GM18502 (cell line): ENCODE measurements around the gene IL27RA.

Experiments used
- ATAC-seq: cut with Tn5 transposase; IDR thresholded peaks from one replicate; pipeline ENCODE4 v1.9.1; 2021; ENCODE audit warnings: mild to moderate bottlenecking; ENCODE audit not compliant: unreplicated experiment, poor library complexity

IL27RA gene

DNA sequence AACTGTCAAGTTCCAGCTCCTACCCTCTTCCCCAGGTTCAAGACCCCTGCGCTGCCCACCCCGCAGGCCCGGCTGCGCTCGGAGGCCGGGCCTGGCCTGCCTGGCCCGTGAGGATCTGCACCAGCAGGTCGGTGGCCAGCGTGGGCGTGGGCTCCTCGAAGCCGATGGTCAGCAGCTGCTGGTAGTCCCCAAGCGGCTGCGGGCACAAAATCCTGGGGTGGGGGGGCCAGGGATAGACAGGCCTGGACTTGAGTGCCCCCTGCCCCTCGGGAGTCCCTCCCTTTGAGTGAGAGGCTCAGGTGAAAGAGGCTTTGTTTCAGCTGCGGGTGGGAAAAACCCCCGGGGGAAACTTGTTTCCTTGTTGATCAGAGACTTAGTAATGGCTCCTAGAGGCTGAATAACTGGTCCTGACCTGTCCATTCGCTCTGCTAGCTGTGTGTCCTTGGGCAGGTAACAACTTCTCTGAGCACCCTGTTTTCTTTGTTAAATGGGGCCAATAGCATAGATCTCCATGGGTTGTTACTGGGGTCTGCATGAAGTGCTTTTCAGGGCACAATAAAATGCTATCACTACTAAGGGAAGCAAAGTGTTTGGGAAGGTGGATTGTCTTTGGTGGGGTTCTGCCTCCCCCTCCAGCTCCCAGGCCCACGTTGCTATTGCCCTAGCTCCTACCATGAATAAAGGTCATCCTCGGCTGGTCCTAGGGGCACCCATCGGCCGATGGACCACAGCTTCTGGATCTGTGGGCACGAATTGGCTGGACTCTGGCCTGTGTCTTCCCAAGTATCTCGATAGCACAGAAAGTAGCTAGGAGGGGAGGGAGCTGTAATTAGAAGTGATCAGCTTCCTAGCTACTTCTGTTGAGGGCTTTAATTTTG, 50.5 kb downstream of the IL27RA start:
- peak; percentile 5 for ATAC-seq

GRCh38 chr19:14082675-14082960, 51.1 kb downstream of the IL27RA start:
- no peak for ATAC-seq

- no peak for ATAC-seq
These were observed 53.9 kb downstream of the IL27RA start, which contains the start of gene C19orf67 for GRCh38 chr19:14085309-14085995. Gene C19orf67, minus strand, starts transcription at chr19:14085783. Its CDS starts 156 bp downstream, at chr19:14085627.

- ATAC-seq = no peak
These were observed 54.5 kb downstream of the IL27RA start for GRCh38 chr19:14086098-14086497.

- no peak for ATAC-seq
These were observed 57.3 kb downstream of the IL27RA start for GRCh38 chr19:14088634-14089411.

DNA sequence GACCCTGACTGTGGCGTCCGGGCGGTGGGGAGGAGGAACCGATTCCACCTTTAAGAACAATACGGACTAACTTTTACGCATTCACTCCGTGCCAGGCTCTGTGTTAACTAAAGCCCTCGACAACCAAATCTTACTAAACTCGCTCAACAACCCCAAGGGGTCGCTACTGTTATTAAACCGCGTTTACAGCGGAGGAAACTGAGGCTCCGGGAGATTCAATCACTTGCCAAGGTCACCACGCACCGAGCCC, 57.8 kb downstream of the IL27RA start:
- no peak for ATAC-seq

DNA sequence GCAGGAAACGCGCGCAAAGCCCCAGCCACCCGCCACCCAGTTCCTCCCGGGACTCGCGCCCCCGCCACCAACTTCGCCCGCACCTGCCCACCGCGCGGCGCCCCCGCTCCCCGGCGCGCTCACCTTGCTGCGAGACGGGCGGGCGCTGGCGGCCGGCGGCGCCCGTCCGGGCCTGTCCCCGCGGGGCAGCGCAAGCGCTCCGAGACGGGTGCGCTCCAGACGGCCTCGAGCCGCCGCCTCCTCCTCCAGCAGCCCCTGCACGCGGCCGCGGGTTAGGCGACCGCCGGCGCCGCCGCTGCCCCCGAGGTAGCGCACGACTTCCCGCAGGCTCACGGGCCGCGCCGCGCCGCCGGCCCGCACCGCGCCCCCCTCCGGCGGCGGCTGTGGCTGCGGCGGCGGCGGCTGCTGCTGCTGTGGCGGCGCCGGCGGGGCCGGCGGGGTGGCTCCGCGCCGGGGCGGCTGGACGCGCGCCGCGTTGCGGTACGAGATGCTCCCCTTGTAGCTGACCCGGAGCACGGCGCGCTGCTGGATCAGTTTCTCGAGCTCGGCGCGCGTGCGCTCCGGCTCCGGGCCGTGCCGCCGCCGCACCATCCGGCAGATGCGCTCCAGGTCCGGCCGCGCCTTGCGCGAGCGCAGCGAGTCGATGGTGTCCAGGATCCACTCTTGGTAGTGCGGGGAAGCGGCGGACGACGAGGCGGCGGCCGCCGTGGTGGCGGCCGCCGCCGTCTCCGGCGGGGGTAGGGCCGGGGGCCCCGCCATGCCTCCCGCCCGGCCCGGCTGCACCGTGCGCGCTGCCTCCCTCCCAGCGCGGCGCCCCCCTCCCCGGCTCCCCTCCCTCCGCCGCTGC, 58.3 kb downstream of the IL27RA start:
- no peak for ATAC-seq

GRCh38 chr19:14090509-14091080, 59.0 kb downstream of the IL27RA start, which contains the start of gene SAMD1:
Gene SAMD1, minus strand, starts transcription at chr19:14090751.
- ATAC-seq = peak; percentile 35

DNA sequence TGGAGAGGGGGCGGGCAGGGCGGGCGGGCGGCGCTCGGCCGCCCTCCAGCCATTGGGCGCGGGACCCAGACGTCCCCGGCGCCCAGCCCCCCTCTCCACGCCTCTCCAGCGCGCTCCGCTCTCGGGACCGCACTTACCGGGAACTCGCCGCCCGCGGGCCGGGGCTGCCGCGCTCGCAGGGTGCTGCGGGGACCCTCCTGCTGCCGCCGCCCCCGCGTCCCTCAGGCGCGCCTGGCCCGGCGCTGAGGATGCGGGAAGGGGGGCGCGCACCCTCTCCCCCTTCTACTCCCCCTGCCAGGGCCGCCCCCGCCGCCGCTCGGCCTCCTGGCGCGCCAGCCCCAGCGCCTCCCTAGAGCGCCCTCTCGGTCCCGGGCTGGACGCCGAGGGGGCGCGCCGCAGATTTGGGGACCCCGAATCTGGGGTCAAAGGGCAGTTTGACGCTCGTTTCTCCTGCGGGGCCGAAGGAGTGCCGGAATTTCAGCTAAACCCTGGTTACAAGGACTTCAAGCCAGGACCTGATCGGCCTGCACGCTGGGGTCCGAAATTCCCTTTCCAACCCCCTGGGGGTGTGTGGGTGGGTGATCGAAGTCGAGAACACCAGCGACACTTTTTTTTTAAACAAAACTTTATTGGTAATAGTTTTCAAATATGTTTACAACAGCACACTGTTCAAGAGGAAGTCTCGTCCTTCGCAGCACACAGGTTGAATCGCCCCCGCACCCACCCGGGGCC, 59.7 kb downstream of the IL27RA start:
- ATAC-seq = peak; percentile 59

DNA sequence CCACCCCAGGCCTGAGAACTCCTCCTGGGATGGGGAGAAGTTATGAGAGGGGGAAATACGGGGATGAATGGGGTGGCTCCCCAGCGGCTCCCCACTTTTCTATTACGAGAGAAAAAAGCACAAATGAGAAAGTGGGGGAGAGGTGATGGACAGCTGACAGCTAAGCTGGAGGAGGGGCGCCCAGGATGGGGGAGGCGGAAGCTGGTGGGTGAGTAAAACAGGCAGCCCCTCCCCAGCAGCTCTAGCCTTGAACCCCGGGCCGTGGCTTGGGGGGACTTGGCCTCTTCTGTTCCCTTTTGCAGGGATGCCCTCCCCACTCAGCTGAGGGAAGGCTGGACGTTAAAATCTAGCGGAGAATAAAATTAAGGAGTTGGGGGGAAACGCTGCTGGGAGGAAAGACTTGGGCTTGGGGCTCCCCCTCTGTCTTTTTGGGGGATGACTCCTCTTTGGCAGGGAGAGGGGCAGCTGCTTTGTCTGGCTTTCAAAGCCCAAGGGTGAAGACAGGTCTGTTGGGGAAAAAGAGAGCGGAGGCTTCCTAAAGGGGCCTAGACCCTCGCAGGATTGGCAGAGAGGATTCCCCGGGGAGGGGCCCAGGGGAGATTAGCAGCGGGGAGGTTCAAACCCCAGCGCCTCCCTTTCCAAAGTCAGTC, 60.4 kb downstream of the IL27RA start:
- peak; percentile 15 for ATAC-seq

DNA sequence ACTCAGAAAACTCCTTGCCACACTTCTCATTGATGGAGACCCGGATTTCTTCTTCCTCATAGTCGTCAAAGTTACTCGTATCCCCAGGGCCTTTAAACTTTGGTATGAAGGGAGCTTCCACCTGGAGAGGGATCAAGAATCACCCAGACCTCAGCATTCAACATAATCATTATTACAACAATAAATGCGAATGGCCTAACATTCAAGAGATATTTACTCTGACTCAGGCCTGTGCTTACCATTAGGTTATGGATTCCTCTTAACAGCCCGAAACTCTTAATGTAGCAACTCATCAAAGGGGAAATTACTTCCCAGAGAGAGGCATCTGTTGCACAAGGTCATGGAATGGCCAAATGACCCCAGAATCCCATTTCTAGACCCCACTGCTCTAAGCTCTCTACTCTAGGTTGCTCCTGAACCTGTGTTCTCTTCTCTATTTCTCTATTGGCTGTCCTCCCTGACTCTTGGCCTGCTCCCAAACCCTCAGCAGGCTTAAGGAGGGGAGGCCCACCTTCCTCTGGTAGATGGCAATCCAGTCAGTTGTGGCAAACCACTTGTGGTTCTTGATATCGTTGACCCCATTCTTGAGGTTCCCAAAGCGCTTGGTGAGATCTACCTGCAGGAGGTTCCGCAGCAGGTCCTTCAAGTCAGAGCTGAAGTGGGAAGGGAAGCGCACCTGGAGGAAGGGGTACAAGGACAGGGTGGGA, 61.7 kb downstream of the IL27RA start:
- ATAC-seq = no peak

- ATAC-seq = no peak
These were observed 63.3 kb downstream of the IL27RA start for GRCh38 chr19:14094854-14095253.

- no peak for ATAC-seq
These were observed 64.9 kb downstream of the IL27RA start for GRCh38 chr19:14096272-14096992.

GRCh38 chr19:14097532-14098151, 66.1 kb downstream of the IL27RA start:
- ATAC-seq = no peak

GRCh38 chr19:14101003-14101545, 69.5 kb downstream of the IL27RA start:
- no peak for ATAC-seq

DNA sequence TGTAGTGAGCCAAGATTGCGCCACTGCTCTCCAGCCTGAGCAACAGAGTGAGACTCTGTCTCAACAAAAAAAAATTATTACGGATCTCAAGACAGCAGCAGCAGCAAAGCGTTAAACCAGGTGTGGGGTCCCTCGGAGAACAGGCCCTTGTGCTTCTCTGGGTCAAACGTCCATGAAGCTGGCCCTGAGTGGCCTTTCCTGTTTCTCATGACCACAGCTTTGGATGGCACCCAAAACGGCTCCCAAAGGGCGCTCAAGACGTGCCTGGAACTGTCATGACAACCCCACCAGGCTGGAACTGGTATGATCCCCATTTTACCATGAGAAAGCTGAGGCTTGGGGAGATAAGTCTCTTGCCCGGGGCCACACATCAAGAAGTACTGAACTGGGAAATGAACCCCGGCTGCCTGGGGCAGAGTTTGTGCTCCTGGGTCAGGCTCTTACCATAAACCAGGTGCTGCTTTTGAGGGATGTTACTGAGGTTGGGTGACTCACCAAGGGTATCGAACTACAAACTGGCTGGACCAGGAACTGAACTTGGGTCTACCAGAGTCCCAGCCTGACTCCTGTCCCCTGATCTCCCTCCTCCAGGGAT, 70.6 kb downstream of the IL27RA start:
- ATAC-seq = no peak
